ENCODE data around the gene POLL.

DNA sequence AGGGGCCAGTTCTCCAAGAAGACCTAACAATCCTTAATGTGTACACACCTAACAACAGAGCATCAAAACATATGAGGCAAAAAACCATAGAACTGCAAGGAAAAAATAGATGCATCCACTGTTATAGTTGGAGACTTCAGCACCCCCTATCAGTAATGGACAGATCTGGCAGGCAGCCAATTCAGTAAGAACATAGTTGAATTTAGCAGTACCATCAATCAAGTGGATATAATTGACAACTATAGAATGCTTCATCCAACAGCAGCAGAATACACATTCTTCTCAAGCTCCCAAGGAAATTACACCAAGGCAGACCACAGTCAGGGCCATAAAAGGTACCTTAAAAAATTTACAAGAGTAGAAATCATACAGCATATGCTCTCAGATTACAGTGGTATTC is 42.2 kb downstream of the POLL start:
- TF ChIP-seq, protein P1, sequence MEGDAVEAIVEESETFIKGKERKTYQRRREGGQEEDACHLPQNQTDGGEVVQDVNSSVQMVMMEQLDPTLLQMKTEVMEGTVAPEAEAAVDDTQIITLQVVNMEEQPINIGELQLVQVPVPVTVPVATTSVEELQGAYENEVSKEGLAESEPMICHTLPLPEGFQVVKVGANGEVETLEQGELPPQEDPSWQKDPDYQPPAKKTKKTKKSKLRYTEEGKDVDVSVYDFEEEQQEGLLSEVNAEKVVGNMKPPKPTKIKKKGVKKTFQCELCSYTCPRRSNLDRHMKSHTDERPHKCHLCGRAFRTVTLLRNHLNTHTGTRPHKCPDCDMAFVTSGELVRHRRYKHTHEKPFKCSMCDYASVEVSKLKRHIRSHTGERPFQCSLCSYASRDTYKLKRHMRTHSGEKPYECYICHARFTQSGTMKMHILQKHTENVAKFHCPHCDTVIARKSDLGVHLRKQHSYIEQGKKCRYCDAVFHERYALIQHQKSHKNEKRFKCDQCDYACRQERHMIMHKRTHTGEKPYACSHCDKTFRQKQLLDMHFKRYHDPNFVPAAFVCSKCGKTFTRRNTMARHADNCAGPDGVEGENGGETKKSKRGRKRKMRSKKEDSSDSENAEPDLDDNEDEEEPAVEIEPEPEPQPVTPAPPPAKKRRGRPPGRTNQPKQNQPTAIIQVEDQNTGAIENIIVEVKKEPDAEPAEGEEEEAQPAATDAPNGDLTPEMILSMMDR (IDR thresholded peaks at IDR 0.05 in 2 of 3, conservative IDR thresholded peaks at IDR 0.05 in 1 of 3; ENCODE audit: borderline replicate concordance in 1 of 3, insufficient read depth in 1 of 3, low read depth in 2 of 3, low read length in 2 of 3) = no peak; a peak in 1 of 6 replicates
- TF ChIP-seq ZBTB33 (IDR thresholded peaks at IDR 0.05; ENCODE audit: extremely low read depth, insufficient replicate concordance, low read length) (no peak), EZH2 (IDR thresholded peaks at IDR 0.05) (no peak), POLR2A (IDR thresholded peaks at IDR 0.05; ENCODE audit: borderline replicate concordance, extremely low read depth, insufficient read depth, insufficient read length) (no peak), YY1 (IDR thresholded peaks at IDR 0.05; ENCODE audit: extremely low read depth, insufficient replicate concordance, low read depth, low read length) (no peak)
- TF ChIP-seq, protein P2, sequence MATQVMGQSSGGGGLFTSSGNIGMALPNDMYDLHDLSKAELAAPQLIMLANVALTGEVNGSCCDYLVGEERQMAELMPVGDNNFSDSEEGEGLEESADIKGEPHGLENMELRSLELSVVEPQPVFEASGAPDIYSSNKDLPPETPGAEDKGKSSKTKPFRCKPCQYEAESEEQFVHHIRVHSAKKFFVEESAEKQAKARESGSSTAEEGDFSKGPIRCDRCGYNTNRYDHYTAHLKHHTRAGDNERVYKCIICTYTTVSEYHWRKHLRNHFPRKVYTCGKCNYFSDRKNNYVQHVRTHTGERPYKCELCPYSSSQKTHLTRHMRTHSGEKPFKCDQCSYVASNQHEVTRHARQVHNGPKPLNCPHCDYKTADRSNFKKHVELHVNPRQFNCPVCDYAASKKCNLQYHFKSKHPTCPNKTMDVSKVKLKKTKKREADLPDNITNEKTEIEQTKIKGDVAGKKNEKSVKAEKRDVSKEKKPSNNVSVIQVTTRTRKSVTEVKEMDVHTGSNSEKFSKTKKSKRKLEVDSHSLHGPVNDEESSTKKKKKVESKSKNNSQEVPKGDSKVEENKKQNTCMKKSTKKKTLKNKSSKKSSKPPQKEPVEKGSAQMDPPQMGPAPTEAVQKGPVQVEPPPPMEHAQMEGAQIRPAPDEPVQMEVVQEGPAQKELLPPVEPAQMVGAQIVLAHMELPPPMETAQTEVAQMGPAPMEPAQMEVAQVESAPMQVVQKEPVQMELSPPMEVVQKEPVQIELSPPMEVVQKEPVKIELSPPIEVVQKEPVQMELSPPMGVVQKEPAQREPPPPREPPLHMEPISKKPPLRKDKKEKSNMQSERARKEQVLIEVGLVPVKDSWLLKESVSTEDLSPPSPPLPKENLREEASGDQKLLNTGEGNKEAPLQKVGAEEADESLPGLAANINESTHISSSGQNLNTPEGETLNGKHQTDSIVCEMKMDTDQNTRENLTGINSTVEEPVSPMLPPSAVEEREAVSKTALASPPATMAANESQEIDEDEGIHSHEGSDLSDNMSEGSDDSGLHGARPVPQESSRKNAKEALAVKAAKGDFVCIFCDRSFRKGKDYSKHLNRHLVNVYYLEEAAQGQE (IDR thresholded peaks at IDR 0.05; ENCODE audit: low read depth) = no peak
